GM13977 (cell line): ENCODE data around the gene S100A3.

Experiments
- DNase-seq: peaks from one replicate; pipeline ENCODE4 v3.0.0; 2012; ENCODE audit warnings: low spot score
- in situ Hi-C: fragments of 300-500 bp; cut with MboI; formaldehyde crosslinking; loops from one replicate; pipeline ENCODE4 v1.12.0; 2022; ENCODE audit warnings: low sequenced_read_pairs, low pct_unique_long_range_greater_than_20kb, mixed read lengths, inconsistent platforms; ENCODE audit not compliant: unreplicated experiment
- TF ChIP-seq, protein P1 (sequence below): IDR thresholded peaks from 2 replicates; pipeline ENCODE4 v1.5.1; 2012; ENCODE audit warnings: mild to moderate bottlenecking, control low read depth; ENCODE audit not compliant: insufficient read depth; ENCODE audit errors: extremely low read depth, missing control alignments

Gene S100A3

DNA sequence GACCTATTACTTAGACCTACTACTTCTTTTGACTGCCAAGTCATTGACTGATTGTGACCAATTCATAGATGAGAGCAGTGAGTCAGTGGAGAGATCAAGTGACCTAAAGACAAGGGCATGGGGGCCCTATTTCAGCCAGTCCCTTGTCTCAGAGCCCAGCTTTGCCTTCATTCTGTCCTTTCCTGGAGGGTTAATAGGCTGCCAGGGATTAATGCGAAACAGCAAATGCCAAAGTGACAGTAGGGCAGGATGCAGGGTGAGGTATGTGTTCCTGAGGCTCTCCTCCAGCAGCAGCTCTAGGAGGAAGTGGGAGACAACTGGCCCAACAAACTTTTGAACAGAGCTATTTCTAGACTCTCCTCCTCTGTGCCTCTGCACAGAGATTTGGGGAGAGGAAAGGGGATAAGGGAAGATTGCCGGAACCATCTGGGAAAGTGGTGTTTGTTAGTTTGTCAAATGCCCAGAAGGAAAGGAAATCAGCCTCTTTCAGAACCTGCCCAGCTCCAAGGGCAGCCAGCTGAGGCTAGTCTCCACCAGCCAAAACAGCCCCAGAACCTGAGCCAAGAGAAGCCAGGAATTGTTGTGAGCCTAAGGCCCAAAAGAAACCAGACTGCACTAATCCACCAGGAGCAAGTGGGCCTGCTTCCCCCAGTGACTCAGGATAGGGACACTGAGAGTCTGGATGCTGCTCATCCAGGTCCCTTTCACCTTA, 4.9 kb upstream of the S100A3 start:
- no peak for DNase-seq
- TF ChIP-seq, protein P1, sequence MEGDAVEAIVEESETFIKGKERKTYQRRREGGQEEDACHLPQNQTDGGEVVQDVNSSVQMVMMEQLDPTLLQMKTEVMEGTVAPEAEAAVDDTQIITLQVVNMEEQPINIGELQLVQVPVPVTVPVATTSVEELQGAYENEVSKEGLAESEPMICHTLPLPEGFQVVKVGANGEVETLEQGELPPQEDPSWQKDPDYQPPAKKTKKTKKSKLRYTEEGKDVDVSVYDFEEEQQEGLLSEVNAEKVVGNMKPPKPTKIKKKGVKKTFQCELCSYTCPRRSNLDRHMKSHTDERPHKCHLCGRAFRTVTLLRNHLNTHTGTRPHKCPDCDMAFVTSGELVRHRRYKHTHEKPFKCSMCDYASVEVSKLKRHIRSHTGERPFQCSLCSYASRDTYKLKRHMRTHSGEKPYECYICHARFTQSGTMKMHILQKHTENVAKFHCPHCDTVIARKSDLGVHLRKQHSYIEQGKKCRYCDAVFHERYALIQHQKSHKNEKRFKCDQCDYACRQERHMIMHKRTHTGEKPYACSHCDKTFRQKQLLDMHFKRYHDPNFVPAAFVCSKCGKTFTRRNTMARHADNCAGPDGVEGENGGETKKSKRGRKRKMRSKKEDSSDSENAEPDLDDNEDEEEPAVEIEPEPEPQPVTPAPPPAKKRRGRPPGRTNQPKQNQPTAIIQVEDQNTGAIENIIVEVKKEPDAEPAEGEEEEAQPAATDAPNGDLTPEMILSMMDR = no peak
- in situ Hi-C loops = no loop called here

DNA sequence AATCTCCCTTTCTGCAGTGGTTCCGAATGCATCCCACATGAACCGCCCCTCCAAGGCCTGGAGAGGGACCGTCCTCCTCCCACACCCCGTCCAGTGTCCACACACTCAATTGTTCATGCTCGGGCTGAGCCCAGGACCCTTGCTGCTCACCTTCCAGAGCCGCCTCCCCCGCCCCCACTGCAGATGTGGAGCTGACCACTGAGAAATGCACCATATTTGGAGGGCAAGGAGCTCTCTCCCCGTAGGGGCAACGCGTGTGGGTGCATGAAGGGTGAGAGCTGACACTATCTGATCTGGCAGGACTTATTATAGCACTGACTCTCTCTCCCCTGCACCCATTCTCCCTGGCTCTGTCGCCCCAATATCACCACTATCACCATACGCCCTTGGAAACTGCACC, 4.0 kb upstream of the S100A3 start:
- no peak for DNase-seq
- TF ChIP-seq, protein P1 = no peak
- in situ Hi-C loops = no loop called here

DNA sequence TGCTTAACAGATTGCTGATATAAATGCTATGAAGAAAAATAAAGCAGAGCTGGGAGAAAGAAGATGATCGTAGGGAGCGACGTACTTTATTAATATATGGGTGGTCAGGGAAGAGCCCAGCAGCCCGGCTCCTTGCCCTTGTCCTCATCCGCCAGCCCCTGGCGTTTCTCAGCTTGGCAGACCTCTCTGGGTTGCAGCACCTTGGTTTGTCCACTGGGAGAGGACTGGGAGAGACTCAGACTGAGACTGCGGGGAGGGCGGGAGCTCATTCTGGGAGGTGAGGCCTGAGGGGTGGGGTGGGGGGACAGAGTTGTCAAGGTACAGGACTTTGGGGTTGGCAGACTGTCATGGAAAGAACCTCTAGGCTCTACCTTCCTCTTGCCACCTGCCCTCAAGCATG, 3.3 kb upstream of the S100A3 start:
- in situ Hi-C loops = no loop called here
- DNase-seq = no peak
- TF ChIP-seq, protein P1 = no peak

DNA sequence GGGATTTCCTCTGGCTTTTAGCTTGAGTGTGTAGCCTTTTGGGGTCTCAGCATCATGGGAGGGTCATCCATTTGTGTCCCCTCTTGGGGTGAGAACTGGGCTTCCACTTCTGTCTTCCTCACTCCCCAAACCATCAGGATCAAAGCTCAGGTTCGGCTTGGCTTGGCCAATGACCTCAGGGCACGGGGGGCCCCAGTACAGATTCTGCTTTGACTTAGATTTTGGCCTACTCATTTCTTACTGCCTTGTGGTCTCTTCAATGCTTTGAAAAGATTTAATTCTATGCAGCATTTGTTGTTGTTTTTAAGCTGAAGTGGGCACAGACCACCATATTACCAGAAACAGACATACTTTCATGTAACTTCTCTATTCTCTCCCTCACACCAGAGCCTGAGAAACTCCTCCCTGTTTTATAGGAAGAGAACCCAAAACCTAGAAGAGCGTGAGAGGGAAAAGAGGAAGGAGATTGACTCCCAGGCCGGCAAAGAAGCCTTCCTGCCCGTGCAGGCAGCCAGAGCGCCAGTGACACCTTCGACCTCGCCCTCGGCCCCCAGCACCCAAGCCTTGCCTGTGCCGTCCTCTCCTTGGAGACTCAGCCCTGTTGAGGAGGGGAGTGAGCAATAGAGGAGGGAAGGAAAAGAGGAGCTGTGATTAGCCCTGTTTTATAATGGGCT, 1.9 kb upstream of the S100A3 start:
- in situ Hi-C loops = no loop called here
- DNase-seq = no peak
- TF ChIP-seq, protein P1 = no peak

DNA sequence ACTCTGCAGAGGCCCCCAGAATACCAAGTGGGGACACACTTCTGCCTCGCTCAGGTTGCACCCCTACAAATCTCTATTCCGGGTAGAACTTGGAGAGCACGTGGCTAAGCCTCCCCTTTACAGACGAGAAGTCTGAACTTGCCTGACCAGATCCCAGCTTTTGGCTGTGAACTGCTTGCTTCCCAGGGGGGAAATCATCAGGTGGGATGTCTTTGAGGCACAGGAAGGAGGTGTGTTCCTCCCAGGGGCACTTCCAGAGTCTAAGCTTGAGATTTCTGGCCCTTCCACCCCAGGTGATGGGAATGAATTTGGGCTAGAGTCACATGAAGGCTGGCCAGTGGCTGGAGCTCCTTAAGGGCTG, 1.3 kb upstream of the S100A3 start:
- TF ChIP-seq, protein P1 = no peak
- DNase-seq = no peak
- in situ Hi-C loops = no loop called here

DNA sequence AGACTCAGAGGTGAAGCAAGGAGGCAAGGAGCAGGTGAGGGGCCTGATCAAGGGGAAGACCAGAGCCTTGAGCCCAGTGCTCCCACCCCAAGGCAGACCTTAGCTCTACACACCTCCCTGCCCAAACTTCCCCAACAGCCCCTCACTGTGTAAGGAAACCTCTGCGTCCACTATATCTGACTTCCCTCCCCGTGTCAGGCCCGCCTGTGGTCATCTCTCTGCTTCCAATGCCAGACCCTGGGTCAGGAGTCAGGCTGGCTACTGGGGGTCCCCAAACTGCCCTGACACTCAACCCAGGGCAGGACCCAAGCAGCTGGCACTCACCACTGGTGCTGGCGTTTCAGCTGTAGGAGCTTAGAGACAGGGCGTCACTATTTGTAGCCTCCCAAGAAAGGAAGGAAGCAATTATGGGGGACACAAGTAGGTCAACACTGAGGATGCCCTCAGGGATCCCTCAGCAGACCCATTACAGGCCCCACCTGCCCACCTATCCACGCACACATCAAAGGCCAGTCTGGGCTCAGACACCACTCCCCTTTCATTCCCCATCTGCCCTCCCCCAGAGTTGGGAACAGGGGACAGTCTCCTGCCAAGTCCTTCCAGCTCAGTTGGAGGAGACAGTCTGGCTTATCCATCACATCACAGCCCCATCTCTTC, 811 bp upstream of the S100A3 start:
- TF ChIP-seq, protein P1 = no peak
- in situ Hi-C loops = no loop called here
- DNase-seq = no peak
